ENCODE data around the gene IQCF2. TPM values are rescaled to one million over a fixed set of nuclear protein-coding genes. Genes with fewer than 3 reads are reported as not detected.

The IQCF2 gene
- total RNA-seq, 1 donor from 2014 or later, result not detected

DNA sequence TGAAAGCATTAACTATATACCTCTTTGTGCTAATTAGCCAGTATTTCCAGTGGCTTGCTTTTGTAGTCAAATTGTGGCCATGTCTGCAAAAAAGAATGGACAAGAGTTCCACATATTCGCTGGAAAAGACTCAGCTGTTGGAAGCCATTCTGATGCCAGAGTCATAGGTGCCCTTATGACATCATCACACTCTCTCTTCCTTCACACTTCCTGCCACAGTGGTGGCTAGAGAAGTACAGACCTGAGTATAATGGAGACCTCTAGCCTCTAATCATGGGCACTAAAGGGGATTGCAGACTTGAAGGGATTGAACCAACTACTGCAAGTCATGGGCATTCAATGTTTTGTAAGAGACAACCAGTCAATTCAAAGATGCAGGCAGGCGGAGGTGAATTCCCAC lies 44.0 kb upstream of the IQCF2 start:
- no peaks in the 10 kb centered on the region for H3K36me3 ChIP-seq
- H3K9me3 ChIP-seq, result no peaks in the 10 kb centered on the region
- H3K27ac ChIP-seq, result no peak overlapping the region
- DNase-seq (no peak), ATAC-seq (no peak)
- peaks cover 15% of the 10 kb centered on the region for H3K27me3 ChIP-seq (ENCODE audit: low read depth)
- TF ChIP-seq, protein P1, sequence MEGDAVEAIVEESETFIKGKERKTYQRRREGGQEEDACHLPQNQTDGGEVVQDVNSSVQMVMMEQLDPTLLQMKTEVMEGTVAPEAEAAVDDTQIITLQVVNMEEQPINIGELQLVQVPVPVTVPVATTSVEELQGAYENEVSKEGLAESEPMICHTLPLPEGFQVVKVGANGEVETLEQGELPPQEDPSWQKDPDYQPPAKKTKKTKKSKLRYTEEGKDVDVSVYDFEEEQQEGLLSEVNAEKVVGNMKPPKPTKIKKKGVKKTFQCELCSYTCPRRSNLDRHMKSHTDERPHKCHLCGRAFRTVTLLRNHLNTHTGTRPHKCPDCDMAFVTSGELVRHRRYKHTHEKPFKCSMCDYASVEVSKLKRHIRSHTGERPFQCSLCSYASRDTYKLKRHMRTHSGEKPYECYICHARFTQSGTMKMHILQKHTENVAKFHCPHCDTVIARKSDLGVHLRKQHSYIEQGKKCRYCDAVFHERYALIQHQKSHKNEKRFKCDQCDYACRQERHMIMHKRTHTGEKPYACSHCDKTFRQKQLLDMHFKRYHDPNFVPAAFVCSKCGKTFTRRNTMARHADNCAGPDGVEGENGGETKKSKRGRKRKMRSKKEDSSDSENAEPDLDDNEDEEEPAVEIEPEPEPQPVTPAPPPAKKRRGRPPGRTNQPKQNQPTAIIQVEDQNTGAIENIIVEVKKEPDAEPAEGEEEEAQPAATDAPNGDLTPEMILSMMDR (IDR thresholded peaks at IDR 0.05), result no peak
- H3K4me3 ChIP-seq, result no peak overlapping the region
- H3K4me1 ChIP-seq, result no peaks in the 10 kb centered on the region
- intact Hi-C loops (cut with DNase I), result no loop called here

DNA sequence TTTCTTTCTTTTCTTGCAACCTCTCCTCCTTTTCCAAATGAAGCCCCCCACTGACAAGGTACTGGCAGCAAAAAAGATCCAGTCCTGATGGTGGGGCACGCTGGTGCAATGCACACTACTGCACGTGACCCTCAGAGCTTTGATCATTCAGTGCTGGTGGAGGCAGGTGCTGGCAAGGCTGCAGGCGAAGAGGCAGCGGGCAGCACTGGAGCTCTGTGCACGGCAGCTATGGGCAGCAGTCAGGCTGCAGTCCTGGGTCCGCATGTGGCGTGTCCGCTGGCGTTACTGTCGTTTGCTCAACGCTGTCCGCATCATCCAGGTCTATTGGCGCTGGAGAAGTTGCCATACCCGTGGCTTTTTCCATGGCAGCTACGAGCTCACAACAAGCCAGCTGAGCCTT lies 42.3 kb upstream of the IQCF2 start:
- no peak for DNase-seq
- TF ChIP-seq, protein P1 (IDR thresholded peaks at IDR 0.05), result no peak
- intact Hi-C loops (cut with DNase I), result no loop called here

DNA sequence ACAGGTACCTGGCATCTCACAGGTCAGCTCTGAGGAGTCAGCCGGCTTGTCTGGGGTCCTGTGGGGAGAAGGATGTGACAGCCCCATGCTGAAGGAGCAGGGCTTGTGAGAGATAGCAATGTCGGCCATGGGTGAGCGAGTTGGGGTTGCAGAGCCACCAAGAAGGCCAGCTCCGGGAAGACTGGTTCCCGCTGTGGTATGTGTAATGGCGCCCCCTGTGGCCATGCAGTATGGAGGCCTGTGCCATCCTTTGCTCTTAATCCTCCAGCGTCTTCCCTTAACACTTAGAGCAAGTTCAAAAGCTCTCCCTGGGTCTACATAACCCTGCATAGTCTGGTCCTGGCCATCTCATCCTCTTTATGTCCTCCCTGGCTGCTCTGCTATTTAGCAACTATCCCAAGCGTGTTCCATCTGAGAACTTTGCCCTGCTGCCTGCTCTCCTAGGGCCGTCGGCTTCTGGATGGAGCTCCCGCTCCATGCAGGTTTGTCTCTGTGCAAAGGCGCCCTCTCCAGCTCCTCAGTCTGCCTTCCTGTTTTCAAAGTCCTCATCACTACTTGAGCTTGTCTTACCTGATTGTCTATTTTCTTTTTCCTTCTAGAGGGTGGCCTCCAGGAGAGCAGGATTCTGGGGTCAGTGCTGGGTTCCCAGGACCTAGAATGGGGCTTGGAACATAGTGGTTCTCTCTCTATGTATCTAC lies 41.6 kb upstream of the IQCF2 start:
- ATAC-seq (no peak), DNase-seq (no peak)
- no peak overlapping the region for H3K4me3 ChIP-seq
- peaks cover 15% of the 10 kb centered on the region for H3K27me3 ChIP-seq (ENCODE audit: low read depth)
- TF ChIP-seq, protein P1 (IDR thresholded peaks at IDR 0.05), result no peak
- H3K27ac ChIP-seq, result no peak overlapping the region
- no peaks in the 10 kb centered on the region for H3K9me3 ChIP-seq
- H3K36me3 ChIP-seq, result no peaks in the 10 kb centered on the region
- intact Hi-C loops (cut with DNase I), result no loop called here
- no peaks in the 10 kb centered on the region for H3K4me1 ChIP-seq

More for the DNA sequence above, 42.3 kb upstream of the IQCF2 start:
- Histone ChIP-seq H3K27ac (no peak overlapping the region), H3K36me3 (no peaks in the 10 kb centered on the region), H3K4me1 (no peaks in the 10 kb centered on the region), H3K27me3 (ENCODE audit: low read depth) (peaks cover 15% of the 10 kb centered on the region), H3K4me3 (no peak overlapping the region), H3K9me3 (no peaks in the 10 kb centered on the region)
- ATAC-seq, result no peak

DNA sequence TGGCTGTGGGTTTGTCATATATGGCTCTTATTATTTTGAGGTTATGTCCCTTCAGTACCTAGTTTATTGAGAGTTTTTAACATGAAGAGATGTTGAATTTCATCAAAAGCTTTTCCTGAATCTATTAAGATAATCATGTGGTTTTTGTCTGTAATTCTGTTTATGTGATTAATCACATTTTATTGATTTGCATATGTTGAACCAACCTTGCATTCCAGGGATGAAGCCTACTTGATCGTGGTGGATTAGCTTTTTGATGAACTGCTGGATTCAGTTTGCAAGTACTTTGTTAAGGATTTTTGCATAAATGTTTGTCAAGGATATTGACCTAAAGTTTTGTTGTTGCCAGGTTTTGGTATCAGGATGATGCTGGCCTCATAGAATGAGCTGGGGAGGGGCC lies 33.1 kb upstream of the IQCF2 start:
- no peak overlapping the region for H3K4me3 ChIP-seq
- TF ChIP-seq, protein P1 (IDR thresholded peaks at IDR 0.05), result no peak
- no peaks in the 10 kb centered on the region for H3K27me3 ChIP-seq (ENCODE audit: low read depth)
- ATAC-seq (no peak), DNase-seq (no peak)
- no peaks in the 10 kb centered on the region for H3K36me3 ChIP-seq
- H3K27ac ChIP-seq, result no peak overlapping the region
- intact Hi-C loops (cut with DNase I), result no loop called here
- peaks cover 10% of the 10 kb centered on the region for H3K9me3 ChIP-seq
- no peaks in the 10 kb centered on the region for H3K4me1 ChIP-seq

DNA sequence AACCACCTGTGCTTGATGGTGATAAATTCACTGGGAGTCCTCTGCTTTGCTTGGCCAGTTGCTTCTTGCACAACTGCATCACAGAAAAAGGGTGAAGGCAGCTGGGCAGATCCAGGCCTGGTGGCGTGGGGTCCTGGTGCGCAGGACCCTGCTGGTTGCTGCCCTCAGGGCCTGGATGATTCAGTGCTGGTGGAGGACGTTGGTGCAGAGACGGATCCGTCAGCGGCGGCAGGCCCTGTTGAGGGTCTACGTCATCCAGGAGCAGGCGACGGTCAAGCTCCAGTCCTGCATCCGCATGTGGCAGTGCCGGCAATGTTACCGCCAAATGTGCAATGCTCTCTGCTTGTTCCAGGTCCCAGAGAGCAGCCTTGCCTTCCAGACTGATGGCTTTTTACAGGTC lies 31.1 kb upstream of the IQCF2 start:
- ATAC-seq (no peak), DNase-seq (no peak)
- TF ChIP-seq, protein P1 (IDR thresholded peaks at IDR 0.05), result no peak
- no peaks in the 10 kb centered on the region for H3K4me1 ChIP-seq
- H3K27ac ChIP-seq, result no peak overlapping the region
- H3K4me3 ChIP-seq, result no peak overlapping the region
- peaks cover 10% of the 10 kb centered on the region for H3K9me3 ChIP-seq
- intact Hi-C loops (cut with DNase I), result no loop called here
- no peaks in the 10 kb centered on the region for H3K36me3 ChIP-seq
- no peaks in the 10 kb centered on the region for H3K27me3 ChIP-seq (ENCODE audit: low read depth)
